IPS-18c (cell line): Measurements from ENCODE around the gene TENM4.
"Not testable (repeated sequence)": the region's sequence is repeated elsewhere in the genome, so short reads cannot be mapped to it uniquely, and the experiment has no call there.

Experiments
- H3K4me3 ChIP-seq: 2 replicates; pipeline ENCODE4 v1.7.0; 2013; ENCODE audit warnings: low read depth, mild to moderate bottlenecking, low read length, moderate library complexity; ENCODE audit not compliant: insufficient read depth
- H3K9me3 ChIP-seq: one replicate; pipeline ENCODE4 v1.6.1; 2013; ENCODE audit warnings: mild to moderate bottlenecking, low read length, moderate library complexity; ENCODE audit not compliant: control insufficient read depth, insufficient read depth

TENM4 gene

DNA sequence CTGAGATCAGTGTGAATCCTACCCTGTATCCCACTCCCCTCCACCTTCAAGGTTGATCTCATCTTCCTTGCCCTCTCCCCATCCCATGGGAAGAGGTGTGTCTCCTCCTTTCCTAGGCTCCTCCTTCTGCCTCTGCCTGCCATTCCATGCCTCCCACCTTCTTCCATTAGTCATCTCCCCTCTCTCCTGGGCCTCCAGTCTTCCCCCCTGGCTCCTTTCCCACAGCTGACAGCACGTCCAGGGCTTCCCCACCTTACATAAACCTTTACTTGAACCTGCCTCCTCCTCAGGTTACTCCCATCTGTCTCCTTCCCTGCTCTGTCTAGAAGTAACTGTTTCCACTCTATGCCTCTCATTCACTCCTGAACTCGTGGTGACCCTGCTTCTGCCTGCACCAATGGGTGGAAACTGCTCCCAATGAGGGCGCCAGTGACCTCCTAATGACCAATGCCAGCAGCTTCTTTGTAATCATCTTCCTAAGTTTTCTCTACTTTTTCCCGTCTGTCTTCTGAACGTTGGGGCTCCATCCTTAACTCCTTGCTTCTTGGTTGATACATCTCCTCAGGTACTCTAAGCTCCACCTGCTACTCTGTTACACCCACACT, 599.3 kb downstream of the TENM4 start:
- H3K4me3 ChIP-seq, result no peak overlapping the region
- no peaks in the 10 kb centered on the region for H3K9me3 ChIP-seq

GRCh38 chr11:78840623-78841022, 600.2 kb downstream of the TENM4 start:
- H3K4me3 ChIP-seq, result no peak overlapping the region
- H3K9me3 ChIP-seq, result no peaks in the 10 kb centered on the region

DNA sequence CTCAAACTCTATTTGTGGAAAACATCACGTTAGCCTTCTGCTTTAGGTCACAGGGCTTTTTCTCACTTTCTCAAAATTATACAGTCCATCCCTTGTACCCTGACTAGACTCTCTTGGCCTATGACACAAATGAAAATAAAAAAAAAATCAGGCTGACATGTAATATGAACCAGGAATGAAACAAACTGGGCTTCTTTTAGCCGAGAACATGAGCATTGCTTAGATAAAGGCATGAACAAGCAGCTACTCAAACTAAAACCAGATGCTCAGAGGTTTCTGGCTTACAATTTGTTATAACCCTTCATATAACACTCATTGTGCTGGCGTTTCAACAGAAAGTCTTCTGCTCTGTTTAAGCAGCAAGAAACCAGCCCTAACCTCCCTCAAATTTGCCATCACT, 600.6 kb downstream of the TENM4 start:
- H3K9me3 ChIP-seq, result no peaks in the 10 kb centered on the region
- no peak overlapping the region for H3K4me3 ChIP-seq

DNA sequence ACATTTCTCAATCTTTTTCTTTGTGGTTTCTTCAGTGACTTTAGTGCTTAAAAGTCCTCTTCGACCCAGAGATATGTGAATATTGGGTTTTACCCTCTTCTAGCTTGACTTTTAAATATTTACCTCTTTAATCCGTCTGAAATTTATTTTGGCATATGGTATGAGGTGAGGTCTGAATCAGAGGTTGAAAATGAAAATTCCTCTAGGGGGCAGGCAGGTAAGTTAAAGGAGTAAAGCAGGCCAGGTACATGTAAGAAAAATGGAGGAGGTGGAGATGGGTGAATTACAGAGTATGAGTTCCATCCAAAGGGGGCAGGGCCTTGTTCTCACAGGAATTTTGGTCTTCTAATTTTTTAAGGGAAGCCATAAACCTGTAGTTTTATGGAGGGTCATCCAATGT, 602.4 kb downstream of the TENM4 start:
- no peaks in the 10 kb centered on the region for H3K9me3 ChIP-seq
- H3K4me3 ChIP-seq, result no peak overlapping the region

- no peaks in the 10 kb centered on the region for H3K9me3 ChIP-seq
These were observed 605.2 kb downstream of the TENM4 start for GRCh38 chr11:78835646-78836045.

GRCh38 chr11:78834886-78835285, 605.9 kb downstream of the TENM4 start:
- Histone ChIP-seq H3K4me3 (no peak overlapping the region), H3K9me3 (no peaks in the 10 kb centered on the region)

More at GRCh38 chr11:78835646-78836045, 605.2 kb downstream of the TENM4 start:
- no peak overlapping the region for H3K4me3 ChIP-seq

GRCh38 chr11:78833237-78833636, 607.6 kb downstream of the TENM4 start:
- Histone ChIP-seq H3K9me3 (no peaks in the 10 kb centered on the region), H3K4me3 (no peak overlapping the region)

DNA sequence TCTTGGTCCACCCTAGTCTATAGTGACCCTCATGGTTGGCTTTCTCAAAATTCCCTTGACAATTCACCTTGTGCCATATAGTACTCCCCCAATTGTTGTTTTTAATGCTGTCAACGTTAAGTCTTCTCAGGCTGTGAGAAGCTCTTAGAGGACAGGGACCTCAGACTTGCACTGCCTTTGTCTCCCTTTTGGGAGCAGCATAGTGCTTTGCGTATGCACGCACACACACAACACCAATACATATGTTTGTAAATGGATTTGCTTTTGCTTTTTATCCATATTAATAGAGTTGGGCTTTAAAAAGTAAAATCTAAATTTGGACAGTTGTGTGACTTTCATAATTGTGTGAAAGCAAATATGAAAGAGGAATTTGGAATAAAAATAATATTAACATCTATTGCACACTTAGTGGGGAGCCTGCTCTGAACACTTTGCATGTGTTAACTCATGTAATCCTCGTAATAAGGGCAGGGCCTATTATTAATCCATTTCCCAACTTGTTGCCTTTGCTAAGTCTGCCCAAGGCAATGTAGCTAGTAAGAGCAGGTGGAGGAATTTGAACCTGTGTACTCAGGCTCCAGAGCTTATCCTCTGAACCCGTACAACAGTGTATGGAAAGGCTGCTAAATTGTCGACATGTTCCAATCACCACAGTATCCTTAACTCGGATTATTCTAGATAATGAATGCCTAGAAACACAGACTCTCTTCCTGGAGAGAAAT, 608.4 kb downstream of the TENM4 start:
- Histone ChIP-seq H3K9me3 (no peaks in the 10 kb centered on the region), H3K4me3 (no peak overlapping the region)

GRCh38 chr11:78831571-78831970, 609.3 kb downstream of the TENM4 start:
- Histone ChIP-seq H3K9me3 (no peaks in the 10 kb centered on the region), H3K4me3 (no peak overlapping the region)

DNA sequence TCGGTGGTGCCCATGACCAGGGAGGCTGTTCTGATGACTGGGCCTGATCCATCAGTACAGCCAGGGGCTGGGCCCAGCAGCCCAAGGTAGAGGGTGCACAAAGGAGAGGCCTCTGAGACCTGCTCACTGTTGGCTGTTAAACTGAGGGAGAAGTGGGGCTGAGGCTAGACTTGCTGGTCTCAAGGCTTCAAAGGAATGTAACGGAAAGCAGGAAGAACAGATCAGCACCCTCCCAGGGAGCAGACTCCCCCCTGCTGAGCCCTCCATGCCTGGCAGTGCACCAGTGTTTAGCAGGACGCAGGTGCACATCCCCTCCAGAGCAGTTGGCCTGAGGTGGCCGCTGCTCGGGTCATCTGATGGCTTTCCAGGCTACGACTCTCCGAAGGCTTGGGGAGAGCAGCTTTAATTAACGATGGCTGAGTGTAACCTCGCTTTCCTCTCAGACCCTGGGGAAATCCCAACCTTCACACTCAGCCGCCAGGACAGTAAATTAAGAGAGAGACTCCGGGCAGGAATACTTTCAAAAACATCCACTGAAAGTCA, 610.5 kb downstream of the TENM4 start:
- Histone ChIP-seq H3K9me3 (no peaks in the 10 kb centered on the region), H3K4me3 (no peak overlapping the region)

DNA sequence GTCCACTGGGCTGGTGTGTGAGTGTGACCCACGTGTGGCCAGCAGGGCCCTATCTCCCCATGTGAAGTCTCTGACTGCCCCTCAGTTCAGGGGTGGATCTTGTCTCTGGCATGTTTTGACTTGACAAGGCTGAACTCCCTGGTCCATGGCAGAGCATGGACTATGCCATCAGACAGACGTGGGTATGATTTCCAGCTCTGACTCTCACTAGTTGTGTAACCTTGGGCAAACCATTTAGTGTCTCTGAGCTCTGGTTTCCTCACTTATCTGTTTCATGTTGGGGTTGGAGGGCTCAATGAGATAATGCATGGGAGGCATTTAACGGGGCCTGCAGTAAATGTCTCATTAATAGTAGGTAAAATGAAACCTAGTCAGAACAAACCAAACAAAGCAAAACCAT, 611.7 kb downstream of the TENM4 start:
- no peak overlapping the region for H3K4me3 ChIP-seq
- no peaks in the 10 kb centered on the region for H3K9me3 ChIP-seq

DNA sequence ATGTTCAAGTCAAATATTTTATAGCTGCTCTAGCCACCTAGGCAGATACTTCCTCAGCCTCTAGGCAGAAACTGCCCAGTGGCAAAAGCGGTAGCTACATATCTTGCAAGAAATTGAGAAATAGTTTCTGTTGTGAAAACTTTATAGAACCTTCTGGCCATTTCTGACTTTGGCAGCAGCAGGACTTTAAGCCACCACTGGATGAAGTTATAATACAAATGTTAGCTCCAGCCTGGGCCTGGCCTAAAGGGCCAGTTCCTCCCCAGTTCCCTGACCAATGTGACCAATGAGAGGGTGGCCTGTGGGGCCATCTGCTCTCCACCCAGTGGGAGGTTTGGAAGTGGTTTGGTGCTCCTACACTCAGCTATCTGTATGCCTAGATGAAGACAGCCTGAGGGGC, 612.2 kb downstream of the TENM4 start:
- H3K4me3 ChIP-seq, result no peak overlapping the region
- H3K9me3 ChIP-seq, result no peaks in the 10 kb centered on the region

DNA sequence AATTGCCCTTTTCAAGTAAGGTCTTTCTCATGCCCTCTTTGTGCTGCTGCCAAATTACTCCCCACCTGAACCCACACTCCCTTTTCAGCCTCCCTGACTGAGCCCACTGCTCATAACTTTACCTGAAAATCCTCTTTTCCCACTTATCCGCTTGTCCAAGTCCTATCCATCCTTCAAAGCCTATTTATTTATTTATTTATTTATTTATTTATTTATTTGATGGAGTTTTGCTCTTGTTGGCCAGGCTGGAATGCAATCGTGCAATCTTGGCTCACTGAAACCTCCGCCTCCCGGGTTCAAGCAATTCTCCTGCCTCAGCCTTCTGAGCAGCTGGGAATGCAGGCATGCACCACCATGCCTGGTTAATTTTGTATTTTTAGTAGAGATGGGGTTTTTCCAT, 613.5 kb downstream of the TENM4 start:
- not testable (repeated sequence) for H3K4me3 ChIP-seq, H3K9me3 ChIP-seq

DNA sequence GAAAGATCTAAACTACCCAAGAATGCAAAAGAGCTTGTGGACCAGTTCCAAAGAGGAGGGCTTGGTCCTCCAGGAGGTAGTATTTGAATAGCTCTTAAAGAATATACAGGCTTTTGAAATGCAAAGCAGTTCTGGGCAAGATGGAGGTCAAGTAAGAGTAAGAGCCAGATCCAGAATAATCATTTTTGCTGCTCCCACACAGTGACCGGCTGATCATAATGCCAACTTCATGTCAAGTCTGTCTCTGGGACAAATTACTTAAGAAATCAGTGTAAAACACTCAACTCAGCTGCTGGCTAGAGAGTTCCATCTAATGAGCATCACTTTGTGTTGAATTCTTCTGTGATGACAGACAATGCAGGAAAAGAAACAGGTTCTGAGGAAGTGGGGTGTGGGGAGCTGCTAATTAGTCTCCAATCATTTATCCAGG, 615.2 kb downstream of the TENM4 start:
- H3K4me3 ChIP-seq, result no peak overlapping the region
- no peaks in the 10 kb centered on the region for H3K9me3 ChIP-seq

- H3K9me3 ChIP-seq, result no peaks in the 10 kb centered on the region
- no peak overlapping the region for H3K4me3 ChIP-seq
These were observed 617.2 kb downstream of the TENM4 start for GRCh38 chr11:78823588-78823987.

- no peak overlapping the region for H3K4me3 ChIP-seq
- no peaks in the 10 kb centered on the region for H3K9me3 ChIP-seq
These were observed 617.9 kb downstream of the TENM4 start for GRCh38 chr11:78822931-78823423.

DNA sequence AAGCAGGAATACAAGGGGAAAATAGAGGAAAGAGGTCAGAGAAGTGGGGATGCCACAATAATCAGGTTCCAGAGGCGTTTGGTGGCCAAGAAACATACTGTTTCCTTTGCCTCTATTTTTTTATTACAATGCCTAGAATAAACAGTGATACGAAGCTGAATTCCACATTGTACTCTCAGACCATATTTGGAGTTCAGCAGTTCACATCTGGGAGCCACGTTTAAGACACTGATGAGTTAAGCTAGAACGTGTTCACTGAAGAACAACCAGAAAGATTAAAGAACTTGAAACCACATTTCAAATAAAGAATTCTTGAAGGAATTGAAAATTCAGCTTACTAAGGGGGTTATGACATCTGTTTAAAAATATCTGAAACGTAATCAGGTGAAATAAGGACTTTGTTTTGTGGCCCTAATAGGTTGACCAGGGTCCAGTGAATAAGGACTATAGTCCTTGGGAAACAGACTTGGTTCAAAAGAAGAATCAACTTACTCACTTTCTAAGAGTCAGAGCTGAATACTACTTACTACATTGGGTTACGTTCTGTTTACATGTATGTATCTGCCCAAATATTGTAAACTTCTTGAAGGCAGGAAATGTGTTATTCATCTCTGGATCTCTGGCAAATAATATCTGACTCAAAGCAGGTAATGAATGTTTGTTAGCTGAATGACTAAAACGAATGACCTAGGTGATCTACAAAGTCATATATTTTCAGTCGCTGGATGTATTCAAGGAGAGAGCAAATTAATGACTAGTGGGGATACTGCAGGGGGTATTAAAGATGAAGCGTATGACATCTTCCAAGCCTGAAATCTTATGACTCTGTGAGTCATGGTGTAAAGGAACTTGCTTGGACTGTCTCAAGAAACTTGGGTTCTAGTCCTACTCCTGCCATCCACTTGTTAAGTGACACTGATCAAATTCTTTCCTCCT, 619.2 kb downstream of the TENM4 start:
- H3K4me3 ChIP-seq, result no peak overlapping the region
- no peaks in the 10 kb centered on the region for H3K9me3 ChIP-seq
